ENCODE results near the gene POLDIP3. TPM values are rescaled to one million over a fixed set of nuclear protein-coding genes. Genes with fewer than 3 reads are reported as not detected.

POLDIP3 gene
- total RNA-seq = 33.0 and 50.7 TPM in 2 replicates

GRCh38 chr22:42614312-42615091 is at the start of gene POLDIP3:
Gene POLDIP3, minus strand, starts transcription at chr22:42614883. Its CDS starts 26 bp downstream, at chr22:42614857.

GRCh38 chr22:42649246-42650099 is 34.8 kb upstream of the POLDIP3 start, which contains the start of gene CYB5R3:
Gene CYB5R3, minus strand, starts transcription at chr22:42649392. Its CDS starts 77 bp downstream, at chr22:42649315.

GRCh38 chr22:42553475-42554361 is 61.0 kb downstream of the POLDIP3 start, which contains the start of gene SERHL2:
Gene SERHL2, plus strand, starts transcription at chr22:42553956. Its CDS starts 65 bp downstream, at chr22:42554021.

Other genes with a start within 250 kb of the POLDIP3 start
- gene NFAM1, start 182.5 kb downstream of the POLDIP3 start, total RNA-seq = not detected in 2 replicates
- gene RRP7A, start 95.1 kb downstream of the POLDIP3 start, total RNA-seq = 14.3 and 31.4 TPM in 2 replicates
- 0.48 and 2.8 TPM in 2 replicates for gene SERHL2, start 60.9 kb downstream of the POLDIP3 start, total RNA-seq
- gene ATP5MGL, start 25.7 kb upstream of the POLDIP3 start, total RNA-seq = 0.40 TPM in 1 of 2 replicates, not detected in the other
- 131 and 189 TPM in 2 replicates for gene CYB5R3, start 34.5 kb upstream of the POLDIP3 start, total RNA-seq
- 14.6 and 33.6 TPM in 2 replicates for gene A4GALT, start 106.0 kb upstream of the POLDIP3 start, total RNA-seq
- gene ARFGAP3, start 242.4 kb upstream of the POLDIP3 start, total RNA-seq = 43.6 and 47.6 TPM in 2 replicates